ENCODE results near the gene ABHD5.

Gene ABHD5

DNA sequence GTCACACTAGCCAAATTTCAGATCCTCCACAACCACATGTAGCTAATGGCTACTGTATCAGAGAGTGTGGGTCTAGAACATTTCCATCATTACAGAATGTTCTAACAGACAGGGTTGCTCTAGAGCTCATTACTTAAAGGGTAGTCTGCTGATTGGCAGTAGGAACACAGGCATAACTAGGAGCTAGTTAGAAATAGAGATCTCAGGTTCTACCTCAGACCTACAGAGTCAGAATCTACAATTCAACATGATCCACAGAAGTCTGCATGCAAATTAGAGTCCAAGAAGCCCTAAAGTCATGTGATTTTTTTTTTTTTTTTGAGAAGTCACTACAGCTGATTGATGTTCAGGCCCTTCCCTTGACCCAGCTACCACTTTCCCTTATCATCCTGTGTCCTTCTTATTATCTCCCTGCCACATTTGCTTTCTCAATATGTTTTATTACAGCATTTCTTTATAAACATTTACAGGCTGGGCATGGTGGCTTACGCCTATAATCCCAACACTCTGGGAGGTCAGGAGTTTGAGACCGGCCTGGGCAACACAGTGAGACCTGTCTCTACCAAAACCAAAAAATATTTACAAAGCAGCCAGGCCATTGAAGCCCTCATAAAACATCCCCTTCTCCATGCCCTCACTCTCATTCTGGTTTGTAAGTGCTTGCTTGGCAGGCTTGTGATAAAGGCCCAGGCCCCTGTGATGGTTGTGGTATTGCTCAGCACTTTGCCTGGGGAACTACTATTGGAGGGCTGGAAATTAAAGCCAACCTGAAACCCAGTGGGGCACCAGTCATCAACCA lies 3.8 kb upstream of the ABHD5 start:
- no peak for DNase-seq

DNA sequence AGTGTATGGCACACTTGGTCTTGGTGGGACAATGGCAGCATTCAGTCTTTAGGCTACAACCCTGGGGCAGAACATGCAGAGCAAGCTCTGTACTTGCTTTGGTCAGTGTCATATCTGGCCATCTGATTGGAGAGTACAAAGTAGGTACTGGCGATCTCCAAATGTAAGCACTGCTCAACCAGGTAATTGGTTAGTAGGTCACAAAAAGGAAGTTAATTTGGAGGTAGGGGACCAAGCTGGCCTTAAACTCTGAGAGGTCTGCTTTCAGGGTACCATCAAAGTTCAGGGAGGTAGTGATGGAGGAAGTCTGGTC lies 3.3 kb upstream of the ABHD5 start:
- DNase-seq = no peak

DNA sequence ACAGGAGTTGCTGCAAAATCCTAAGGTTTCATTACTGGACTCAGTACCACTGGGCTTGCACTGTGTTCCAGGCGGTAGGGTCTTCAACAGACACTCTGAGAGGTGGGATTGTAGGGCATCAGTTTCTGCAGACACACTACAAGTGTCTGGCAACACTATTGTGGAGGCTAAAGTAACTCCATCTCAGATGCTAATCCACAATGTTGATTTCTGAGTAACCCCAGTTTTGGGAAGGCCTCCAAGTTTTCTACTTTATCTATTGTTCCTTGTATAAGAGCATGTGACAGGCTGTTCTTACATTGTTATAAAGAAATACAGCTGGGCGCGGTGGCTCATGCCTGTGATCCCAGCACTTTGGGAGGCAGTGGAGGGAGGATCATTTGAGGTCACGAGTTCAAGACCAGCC lies 2.5 kb upstream of the ABHD5 start:
- no peak for DNase-seq

DNA sequence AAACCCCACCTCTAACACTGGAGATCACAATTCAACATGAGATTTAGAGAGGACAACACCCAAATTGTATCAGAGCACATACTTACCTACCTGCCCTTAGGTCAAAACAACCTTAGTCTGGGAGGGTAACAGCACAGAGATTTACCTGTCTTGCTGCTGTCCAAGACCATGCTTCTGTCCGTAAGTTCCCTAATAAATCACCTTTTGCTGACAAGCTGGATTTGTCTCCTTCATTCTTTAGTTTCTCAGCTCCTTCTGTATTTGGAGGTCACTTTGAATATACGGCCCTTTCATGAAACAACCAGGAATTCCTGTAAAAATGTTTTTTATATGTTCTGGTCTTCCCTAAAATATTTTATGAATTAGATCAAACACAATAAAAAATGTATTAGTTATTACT lies 1.6 kb upstream of the ABHD5 start:
- no peak for DNase-seq

DNA sequence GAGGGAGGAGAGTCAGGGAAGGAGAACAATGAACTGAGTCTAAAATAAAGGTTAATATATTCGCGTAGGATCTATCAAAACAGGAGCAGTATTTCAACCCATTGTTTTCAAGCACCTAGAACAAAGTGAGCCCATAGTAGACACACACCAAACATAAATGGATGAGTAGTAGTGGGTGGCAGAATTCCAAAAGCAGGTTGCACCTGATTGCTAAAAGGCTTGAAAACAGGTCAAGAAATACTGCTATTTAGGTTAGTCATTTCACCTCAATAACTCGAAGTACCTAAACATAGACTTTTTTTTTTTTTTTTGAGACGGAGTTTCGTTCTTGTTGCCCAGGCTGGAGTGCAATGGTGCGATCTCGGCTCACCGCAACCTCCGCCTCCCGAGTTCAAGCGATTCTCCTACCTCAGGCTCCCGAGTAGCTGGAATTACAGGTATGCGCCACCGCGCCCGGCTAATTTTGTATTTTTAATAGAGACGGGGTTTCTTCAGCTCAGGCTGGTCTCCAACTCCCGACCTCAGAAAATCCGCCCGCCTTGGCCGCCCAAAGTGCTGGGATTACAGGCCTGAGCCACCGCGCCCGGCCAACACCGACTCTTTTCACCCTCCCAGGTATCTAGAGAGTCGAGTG lies 855 bp upstream of the ABHD5 start:
- no peak for DNase-seq

DNA sequence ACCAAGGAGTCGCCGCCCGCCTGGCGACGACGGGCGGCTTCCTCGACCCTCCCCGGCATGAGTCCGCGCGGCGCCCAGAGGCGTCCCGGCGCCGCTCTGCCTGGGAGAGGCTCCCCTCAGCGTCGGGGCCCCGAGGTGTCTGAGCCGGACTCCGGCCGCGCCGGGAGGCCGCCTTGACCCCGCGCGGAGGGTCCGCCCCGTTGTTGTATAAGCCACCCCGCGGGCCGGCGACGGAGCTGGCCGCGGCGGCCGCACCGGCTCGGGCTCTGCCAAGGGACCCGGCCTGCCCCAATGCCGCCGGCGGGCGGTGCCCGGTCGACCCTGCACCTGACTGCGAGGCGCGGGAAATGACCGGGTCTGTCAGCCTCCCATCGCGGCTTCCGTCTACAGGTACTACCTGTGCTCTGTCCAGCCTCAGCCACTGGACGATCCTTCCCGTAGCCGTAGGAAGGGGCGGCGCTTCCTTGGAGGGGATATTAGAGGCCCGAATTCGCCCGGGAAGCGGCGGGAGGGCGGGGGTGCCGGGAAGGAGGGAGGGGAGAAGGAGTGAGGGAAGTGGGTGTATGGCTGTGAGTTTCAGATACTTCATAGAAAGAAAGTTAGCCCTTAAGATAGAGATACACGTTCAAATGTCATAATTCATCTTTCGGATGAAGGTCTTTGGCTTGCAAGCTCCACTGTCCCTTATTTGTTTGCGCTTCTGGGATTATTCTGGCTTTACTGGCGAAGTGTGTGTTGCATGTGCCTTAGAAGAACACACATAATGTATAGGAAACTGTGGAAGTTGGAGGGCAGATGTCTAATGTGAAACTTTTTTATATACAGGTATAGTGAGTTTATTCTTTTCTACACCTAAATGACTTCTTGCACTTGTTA lies 620 bp downstream of the ABHD5 start:
- DNase-seq = no peak

DNA sequence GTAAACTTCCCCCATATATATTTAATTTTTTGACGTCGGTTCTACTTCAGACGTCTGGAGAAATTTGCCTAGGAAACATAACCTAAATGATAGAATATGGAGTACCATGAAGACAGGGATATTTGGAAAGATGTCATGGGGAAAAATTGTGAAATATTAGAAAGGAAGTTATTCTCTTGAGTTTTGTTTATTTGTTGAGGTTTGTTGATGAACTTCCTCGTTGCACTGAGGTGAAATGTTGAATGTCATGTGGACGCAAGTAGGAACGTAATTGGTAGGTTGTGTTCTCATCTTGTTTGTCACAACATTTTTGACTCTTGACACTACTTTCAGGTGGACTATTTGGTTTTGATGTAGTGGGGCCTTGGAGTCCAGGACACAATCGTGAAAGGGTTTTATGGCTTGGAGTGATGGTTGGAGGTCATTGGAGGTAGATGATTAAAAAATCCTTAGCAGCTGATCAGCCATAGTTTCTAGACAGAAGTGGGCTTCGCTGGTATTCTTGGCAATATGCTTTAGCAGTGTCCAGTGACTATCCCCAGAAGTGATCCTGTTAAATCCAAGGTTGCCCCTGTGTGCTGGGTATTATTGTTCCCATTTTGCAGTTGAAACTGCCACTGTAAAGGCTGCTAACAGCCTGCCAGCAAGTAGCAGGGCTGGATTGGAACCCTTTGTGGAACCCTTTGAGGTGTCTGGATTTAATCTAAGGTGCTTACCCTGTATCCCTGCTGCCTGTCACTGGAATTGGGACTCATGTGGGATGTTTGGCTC lies 1.5 kb downstream of the ABHD5 start:
- DNase-seq = no peak

DNA sequence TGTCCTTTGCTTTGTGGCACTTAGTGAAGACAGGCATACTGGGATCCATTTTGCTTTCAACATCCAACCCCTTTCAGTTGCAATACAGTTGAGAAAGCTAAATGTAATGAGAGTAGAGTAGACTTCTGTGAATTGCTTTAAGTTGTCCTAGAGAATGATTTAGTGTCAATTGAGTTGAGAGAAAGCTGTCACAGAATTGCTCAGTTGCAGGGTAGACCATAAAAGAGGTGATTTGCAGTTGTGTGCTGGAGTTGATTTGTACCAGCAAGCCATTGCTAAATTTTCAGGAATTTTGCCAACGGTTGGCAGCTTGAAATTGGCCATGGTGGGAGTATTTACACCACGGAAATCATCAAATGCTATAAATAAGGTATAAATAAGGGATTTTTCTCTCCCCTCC lies 2.2 kb downstream of the ABHD5 start:
- DNase-seq = no peak

DNA sequence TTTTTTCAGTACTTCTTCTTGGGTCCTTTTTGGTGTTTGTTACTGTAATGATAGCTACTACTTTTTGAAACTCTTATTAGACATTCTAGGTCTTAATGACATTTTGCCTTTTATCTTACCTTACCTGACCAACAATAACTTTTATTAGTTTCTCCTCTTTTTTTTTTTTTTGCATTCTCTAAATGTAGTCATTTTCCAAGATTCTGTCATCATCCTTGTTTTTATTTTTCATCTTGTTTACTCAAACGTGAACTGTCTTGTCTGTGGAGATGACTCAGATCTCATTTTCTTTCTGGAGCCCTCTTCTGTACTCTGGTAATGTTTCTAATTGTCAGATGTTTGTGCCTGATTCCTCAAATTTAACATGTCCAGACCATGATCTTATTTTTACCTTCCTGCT lies 2.9 kb downstream of the ABHD5 start:
- no peak for DNase-seq

DNA sequence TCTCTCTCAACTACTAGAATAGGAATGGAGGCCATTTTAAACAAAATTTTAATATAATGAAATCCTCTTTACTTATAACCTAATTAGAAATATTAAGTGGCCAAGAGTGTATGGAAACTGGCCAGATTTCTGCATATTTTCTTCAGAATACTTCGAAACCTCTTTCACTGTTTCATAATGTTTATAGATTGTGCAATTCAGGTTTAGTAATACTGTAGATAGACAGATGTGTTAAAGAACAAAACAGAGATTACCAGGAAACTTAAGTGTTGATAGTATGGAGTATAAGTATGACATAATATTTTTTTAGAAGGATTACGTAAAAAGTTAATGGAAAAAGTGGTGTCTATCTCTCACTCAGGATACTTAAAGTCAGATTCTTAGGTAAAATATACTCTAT lies 4.7 kb downstream of the ABHD5 start:
- DNase-seq = peak; percentile 82

DNA sequence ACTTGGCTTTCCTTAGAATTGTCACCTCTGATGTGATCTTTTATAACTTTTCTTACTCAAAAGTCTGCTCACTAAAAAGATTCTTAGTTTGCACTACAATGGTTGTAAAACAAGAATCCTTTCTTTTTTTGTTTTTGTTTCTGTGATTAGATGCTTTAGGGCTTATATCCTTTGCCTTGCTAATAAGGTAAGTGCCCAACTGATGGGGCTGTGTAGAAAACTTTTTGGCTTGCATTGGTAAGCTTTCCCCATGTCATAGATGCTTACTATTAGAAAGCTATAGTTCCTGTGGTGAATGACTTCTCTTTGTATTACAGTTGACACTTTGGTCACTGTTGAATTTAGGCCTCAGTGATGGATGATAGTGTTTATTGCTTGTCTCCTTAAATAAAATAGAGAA lies 5.1 kb downstream of the ABHD5 start:
- DNase-seq = peak; percentile 19

DNA sequence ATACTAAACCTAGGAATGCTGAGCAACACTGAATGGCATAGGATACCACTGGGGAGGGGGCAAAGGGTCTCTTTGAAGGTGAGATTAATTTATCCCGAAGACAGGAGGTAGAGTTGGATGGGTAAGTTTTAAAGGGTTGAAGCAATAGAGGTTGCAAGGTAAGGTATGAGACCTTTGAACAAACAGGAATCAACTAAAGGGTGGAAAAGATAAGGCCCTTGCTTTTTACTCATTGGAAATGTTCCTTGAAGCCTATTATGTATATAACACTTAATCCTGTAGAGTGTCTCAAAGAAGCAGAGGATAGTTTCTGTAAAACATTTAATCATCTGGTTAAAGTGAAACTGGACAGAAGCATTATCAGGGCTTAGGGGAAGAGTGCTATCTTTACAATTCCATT lies 5.7 kb downstream of the ABHD5 start:
- DNase-seq = no peak

DNA sequence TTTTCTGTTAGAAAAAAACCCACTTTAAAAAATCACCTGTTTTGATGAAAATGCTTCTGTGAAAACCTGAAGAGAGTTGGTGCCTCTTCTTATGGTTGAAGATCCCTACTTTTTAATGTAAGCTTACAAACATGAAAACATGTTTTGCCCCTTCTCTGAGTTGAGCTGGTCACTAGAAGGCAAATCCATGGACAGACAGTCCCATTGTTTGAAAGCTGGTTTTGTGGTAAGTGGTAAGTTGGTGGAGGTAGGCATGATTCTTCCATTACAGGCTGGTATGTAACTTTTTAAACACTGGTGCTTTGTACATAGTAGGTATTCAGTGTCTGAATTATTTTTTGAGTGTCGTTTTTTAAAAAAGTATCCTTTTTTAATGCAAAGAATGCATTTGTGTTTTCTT lies 6.1 kb downstream of the ABHD5 start:
- DNase-seq = no peak

DNA sequence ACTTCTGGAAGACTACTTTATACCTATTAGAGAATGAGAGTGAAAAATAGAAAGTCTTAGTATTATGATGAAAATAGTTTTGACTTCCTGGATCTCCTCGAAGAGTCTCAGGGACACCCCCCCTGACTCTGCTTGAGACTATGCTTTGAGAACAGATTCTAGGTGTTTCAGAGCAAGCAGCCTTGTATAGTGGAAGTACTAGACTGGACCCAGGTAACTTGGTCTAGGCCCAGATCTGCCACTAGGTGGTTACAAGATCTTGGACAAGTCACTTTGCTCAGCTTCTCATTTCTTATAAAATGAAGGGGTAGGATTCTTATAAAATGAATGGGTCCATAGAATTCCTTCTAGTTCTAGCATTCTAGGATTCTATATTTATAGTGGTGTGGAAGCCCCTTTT lies 9.1 kb downstream of the ABHD5 start:
- peak; percentile 14 for DNase-seq

DNA sequence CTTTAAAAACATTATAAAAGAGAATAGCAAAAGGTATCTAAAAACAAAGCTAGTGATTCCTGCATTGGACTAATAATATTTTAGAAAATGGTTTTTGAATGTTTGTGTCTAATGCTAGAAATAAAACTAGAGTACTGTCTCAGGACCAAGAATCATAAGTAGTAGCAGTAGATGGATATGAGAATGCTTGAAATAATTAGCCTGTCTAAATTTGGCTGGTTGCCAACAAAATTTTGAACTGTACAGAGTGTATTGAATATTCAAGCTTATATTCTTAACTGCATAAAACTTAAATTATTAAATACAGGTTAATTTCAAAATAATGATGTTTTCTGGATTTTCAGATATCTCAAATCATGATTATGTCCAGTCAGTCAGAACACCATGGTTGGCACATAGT lies 14.0 kb downstream of the ABHD5 start:
- DNase-seq = no peak

DNA sequence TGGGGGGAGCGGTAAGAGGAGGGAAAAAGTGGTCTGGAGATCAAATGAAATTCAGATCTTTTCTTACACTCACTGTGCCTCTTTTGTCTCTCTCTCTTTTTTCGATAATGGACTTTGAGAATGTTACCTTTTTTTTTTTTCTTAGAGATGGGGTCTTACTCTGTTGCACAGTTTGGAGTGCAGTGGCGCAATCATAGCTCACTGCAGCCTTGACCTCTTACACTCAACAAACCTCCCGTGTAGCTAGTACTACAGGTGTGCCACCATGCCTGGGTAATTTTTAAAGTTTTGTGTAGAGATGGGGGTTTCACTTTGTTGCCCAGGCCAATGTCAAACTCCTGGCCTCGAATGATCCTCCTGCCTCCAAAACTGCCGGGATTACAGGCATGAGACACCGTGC lies 15.6 kb downstream of the ABHD5 start:
- DNase-seq = no peak

DNA sequence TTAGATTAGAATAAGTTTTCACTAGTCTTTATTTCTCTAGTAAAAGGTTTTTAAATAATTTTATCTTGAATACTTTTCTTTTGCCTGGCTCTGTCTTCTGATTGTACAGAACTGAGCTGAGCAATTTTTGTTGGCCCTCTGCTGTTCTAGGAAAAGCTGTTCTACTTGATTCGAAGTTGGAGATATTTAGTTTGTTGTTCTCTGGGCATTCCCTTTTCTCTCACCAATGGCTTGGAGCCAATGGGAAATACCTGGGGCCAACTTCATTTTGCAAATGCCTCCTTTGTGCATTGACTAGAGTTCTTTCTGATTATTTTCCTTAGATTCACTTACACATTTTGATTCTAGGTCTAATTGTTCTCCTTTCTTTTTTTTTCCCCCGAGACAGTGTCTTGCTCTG lies 16.5 kb downstream of the ABHD5 start:
- DNase-seq = no peak

DNA sequence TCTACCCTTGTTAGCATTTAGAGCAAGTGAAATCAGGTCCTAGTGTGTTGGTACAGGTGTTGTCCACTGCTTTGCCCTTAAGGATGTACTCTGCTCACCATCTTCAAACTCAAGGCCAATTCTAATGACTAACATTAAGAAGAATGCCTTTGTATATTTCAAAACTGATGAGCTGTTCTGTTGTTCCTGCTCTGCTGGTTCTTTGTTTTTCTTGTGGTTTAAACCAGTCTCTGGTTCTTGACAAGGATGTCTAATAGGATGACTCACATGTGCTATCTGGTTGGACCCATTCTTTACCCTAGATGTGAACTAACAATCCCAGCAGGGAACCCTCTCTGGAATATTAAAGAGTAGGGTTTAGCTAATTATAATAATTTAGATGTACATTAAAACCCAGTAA lies 17.3 kb downstream of the ABHD5 start:
- peak; percentile 84 for DNase-seq

DNA sequence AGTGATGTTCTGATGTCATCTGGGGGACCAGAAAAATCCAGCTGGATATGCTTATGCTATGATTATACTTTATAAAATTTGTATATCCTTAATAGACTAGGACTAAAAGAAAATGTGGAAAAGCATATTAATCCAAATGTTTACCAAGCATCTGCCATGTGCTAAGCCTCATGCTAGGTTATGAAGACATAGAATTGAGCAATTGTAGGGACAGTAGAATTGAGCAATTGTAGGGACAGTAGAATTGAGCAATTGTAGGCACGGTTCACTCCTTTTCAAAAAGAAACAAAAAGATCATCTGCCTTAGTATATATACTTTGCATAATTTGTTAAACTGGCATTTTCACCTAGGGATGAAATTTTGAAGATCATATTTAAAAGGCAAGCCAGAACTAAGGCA lies 18.3 kb downstream of the ABHD5 start:
- peak; percentile 85 for DNase-seq

DNA sequence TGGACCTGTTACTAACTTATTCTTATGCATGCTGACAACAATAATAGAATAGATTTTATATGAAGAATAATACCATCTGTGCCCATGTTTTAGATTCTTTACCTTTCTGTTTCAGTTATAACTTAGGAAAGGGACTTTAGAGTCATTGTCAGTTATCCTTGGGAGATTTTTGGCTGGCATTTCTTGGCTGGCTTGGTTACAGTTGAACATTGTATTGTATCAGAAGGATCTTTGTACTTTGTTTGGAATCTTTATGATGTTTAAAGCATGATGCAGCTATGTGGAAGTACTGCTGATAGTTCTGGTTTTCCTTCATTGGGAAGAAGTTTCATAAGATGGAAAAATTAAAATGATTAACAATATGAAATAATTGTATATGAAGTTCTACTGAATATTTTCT lies 19.9 kb downstream of the ABHD5 start:
- DNase-seq = no peak

DNA sequence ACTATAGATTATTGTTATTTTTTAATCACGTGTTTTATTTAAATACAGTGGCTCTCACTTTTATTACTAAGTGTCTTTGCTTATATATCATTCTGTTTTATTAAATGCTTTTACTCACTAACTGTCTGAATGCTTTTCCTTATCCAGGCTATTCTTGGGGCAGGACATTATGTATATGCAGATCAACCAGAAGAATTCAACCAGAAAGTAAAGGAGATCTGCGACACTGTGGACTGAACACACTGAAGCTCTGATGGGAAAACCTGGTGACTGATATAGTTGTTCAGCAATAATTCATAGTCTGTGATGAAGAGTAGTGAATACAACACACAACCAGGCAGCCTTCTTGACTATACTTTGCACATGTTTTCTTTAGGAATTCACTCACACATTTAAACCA lies 27.6 kb downstream of the ABHD5 start:
- no peak for DNase-seq

DNA sequence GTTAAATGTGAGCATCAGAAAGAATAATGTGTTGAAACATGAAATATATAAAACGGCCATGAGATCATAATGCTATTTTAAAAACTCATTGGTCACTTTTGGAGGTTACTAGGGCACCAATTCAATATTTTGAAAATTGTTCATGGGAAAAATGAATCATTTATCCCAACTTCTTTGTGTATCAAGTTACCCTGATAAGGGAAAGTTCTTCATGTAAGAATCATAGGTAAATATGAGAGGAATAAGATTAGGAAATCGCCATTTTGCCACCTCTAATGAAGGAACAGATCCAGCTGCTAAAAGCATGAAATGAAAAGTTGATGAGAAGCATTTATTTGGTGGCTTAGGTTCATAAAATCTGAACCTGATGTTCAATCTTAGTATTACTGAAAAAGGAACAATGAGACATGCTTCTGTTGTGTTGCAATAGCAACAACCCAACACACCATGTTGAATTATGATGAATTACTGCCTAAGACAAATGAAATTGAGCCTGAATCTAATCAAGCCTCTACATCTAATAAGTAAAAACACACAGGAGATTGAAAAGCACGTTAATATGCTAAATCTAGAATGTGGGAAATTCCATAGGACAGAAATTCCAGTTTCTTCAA lies 32.5 kb downstream of the ABHD5 start:
- DNase-seq = no peak

DNA sequence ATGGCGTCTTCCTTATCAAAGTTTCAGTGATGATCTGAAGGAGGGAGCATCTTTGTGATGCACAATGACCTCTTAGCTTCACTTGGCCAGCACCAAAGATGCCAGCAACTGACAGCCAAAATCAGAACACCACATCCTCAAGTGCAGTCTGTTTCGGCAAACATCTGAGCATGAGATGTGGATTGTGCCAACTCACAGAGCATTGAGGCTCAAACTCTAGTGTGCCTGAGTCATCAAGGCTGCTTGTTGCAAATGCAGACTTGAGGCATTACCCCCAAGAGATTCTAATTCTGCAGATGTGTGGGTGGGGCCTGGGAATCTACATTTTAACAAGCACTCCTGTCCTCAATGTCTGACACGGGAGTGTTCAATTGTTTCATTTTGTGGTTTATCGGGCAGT lies 35.8 kb downstream of the ABHD5 start:
- DNase-seq = no peak
